GM06990 (cell line): Measurements from ENCODE around the gene SYTL5.
"Not testable (repeated sequence)": the region's sequence is repeated elsewhere in the genome, so short reads cannot be mapped to it uniquely, and the experiment has no call there.

Experiments used
- DNase-seq: peaks from one replicate; pipeline ENCODE4 v3.0.0-alpha.2; 2011; ENCODE audit not compliant: insufficient read length; ENCODE audit errors: extremely low read depth
- H3K27me3 ChIP-seq: replicated peaks from 2 replicates; pipeline ENCODE4 v1.6.0; 2011; ENCODE audit warnings: low read length; ENCODE audit not compliant: control insufficient read depth, insufficient read depth
- H3K36me3 ChIP-seq: 2 replicates; pipeline ENCODE4 v1.5.1; 2011; ENCODE audit warnings: low read length; ENCODE audit not compliant: control insufficient read depth, insufficient read depth
- H3K4me3 ChIP-seq: replicated peaks from 2 replicates; pipeline ENCODE4 v1.5.1; 2011; ENCODE audit warnings: low read depth, mild to moderate bottlenecking, control low read depth, low read length
- TF ChIP-seq, protein P1 (sequence below): IDR thresholded peaks from 2 replicates; pipeline ENCODE4 v1.5.1; 2011; ENCODE audit warnings: low read length, control low read depth, mild to moderate bottlenecking, inconsistent platforms; ENCODE audit not compliant: insufficient read depth, poor library complexity, severe bottlenecking

The SYTL5 gene

GRCh38 chrX:37975421-37975820 is 30.9 kb upstream of the SYTL5 start:
- Histone ChIP-seq H3K36me3 (no peaks in the 10 kb centered on the region), H3K4me3 (no peak overlapping the region), H3K27me3 (no peaks in the 10 kb centered on the region)
- TF ChIP-seq, protein P1, sequence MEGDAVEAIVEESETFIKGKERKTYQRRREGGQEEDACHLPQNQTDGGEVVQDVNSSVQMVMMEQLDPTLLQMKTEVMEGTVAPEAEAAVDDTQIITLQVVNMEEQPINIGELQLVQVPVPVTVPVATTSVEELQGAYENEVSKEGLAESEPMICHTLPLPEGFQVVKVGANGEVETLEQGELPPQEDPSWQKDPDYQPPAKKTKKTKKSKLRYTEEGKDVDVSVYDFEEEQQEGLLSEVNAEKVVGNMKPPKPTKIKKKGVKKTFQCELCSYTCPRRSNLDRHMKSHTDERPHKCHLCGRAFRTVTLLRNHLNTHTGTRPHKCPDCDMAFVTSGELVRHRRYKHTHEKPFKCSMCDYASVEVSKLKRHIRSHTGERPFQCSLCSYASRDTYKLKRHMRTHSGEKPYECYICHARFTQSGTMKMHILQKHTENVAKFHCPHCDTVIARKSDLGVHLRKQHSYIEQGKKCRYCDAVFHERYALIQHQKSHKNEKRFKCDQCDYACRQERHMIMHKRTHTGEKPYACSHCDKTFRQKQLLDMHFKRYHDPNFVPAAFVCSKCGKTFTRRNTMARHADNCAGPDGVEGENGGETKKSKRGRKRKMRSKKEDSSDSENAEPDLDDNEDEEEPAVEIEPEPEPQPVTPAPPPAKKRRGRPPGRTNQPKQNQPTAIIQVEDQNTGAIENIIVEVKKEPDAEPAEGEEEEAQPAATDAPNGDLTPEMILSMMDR: no peak
- no peak for DNase-seq

DNA sequence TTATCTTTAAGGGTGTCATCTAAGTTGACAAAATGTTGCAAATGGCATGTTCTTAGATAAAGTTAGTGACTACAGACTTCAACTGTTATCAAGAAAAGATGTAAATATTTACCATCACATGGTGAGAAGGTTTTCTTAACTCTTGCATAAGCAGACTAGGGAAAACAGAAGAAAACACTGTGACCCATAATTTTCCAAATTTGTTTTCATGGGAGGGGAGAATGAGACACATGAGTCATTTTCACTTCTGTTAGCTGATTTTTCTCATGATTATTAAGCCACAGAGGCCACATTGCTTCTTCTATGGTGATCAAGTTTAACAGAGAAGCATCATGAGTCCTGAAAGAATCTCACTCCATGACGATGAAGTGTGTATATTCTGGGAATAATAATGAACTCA is 30.2 kb upstream of the SYTL5 start:
- Histone ChIP-seq H3K36me3 (no peaks in the 10 kb centered on the region), H3K27me3 (no peaks in the 10 kb centered on the region), H3K4me3 (no peak overlapping the region)
- no peak for DNase-seq
- TF ChIP-seq, protein P1: no peak

DNA sequence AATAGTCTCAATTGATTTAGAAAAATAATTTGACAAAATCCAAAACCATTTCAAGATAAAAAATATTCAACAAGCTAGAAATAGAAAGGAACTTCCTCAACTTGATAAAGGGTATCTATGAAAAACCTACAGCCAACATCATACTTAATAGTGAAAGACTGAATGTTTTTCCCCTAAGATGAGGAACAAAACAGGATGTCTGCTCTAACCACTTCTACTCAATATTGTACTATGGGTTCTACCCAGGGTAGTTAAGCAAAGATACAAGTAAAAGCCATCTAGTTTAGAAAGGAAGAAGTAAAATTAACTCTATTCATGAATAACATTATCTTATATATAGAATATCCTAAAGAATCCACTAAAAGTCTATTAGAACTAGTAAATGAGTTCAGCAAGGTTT is 21.5 kb upstream of the SYTL5 start:
- no peaks in the 10 kb centered on the region for H3K27me3 ChIP-seq
- TF ChIP-seq, protein P1: no peak
- H3K36me3 ChIP-seq: no peaks in the 10 kb centered on the region
- H3K4me3 ChIP-seq: no peak overlapping the region
- no peak for DNase-seq

- Histone ChIP-seq H3K36me3 (no peaks in the 10 kb centered on the region), H3K4me3 (no peak overlapping the region), H3K27me3 (no peaks in the 10 kb centered on the region)
- no peak for DNase-seq
- TF ChIP-seq, protein P1: no peak
These were observed 19.5 kb upstream of the SYTL5 start for GRCh38 chrX:37986893-37987292.

- TF ChIP-seq, protein P1: no peak
- Histone ChIP-seq H3K27me3 (no peaks in the 10 kb centered on the region), H3K36me3 (no peaks in the 10 kb centered on the region), H3K4me3 (no peak overlapping the region)
- no peak for DNase-seq
These were observed 17.0 kb upstream of the SYTL5 start for GRCh38 chrX:37989304-37989703.

DNA sequence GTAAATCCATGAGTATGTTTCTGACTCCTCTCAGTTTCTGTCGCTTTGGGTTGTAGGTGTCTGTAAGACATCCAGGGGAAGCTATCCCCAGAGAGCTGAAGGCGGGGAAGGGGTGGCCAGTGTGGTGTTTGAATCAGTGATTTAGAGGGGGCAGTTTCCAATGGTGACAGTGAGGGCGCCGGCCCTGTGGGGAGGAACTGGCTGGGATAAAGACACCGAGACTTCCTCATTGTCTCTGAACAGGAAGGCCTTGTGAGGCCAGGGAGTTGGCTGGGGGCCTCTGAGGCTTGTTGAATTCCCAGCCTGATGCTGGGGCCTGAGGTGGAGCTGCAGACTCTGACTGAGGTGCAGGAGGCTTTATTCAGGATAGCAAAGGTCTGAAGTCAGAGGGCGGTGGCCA is 15.1 kb upstream of the SYTL5 start:
- H3K27me3 ChIP-seq, H3K4me3 ChIP-seq, H3K36me3 ChIP-seq, DNase-seq: not testable (repeated sequence)
